SK-N-SH (cell line): Measurements from ENCODE around the gene SEC14L5. TPM values are rescaled to one million over a fixed set of nuclear protein-coding genes. Genes with fewer than 3 reads are reported as not detected.

Source experiments
- CTCF ChIA-PET: fragments of 300-600, 350-600 bp; formaldehyde crosslinking; extraction: SDS; loops from one replicate; lab custom pipeline; 2021; lab: Yijun Ruan, JAX
- POLR2A ChIA-PET: fragments of 350-600 bp; sonication (Branson Sonifier 250); formaldehyde crosslinking; extraction: SDS; loops from one replicate; lab custom pipeline; 2020; ENCODE audit warnings: antibody characterized with exemption, inconsistent platforms; lab: Yijun Ruan, JAX
- DNase-seq: peaks from one replicate; pipeline ENCODE4 v3.0.0; 2012
- H2AFZ ChIP-seq: fragments of 200-600 bp; sonication (generic); 2 replicates; pipeline ENCODE4 v1.8.1; 2016; ENCODE audit warnings: antibody characterized with exemption, mild to moderate bottlenecking, low read depth
- H3F3A ChIP-seq: fragments of 200-600 bp; sonication (generic); replicated peaks from 2 replicates; pipeline ENCODE3; 2016; ENCODE audit warnings: antibody characterized with exemption, mild to moderate bottlenecking; ENCODE audit not compliant: insufficient read depth
- H3K27ac ChIP-seq, 2 experiments: fragments of 200-500 bp in 1 of 2; fragments of 200-600 bp in 1 of 2; sonication (Bioruptor generic) in 1 of 2; sonication (generic), shearing (Covaris generic) in 1 of 2; 2 replicates each; pipeline versions ENCODE4 v1.5.1 to v1.6.1; 2014 to 2016; ENCODE audit warnings: low read depth in 2 of 2, inconsistent platforms in 1 of 2, low read length in 1 of 2, mild to moderate bottlenecking in 1 of 2, mixed read lengths in 1 of 2
- H3K27me3 ChIP-seq: fragments of 200-600 bp; sonication (generic), shearing (Covaris generic); 2 replicates; pipeline ENCODE4 v1.6.1; 2016; ENCODE audit warnings: mixed run types; ENCODE audit not compliant: insufficient read depth
- H3K36me3 ChIP-seq, 2 experiments: fragments of 200-500 bp in 1 of 2; fragments of 200-600 bp in 1 of 2; sonication (Bioruptor generic) in 1 of 2; sonication (generic) in 1 of 2; replicated peaks in 1 of 2; 2 replicates each; pipeline versions ENCODE3 to v1.5.1; 2014 to 2016; ENCODE audit warnings: low read length in 1 of 2, mild to moderate bottlenecking in 1 of 2; ENCODE audit not compliant: insufficient read depth in 2 of 2, control insufficient read depth in 1 of 2
- H3K4me1 ChIP-seq, 2 experiments: fragments of 200-500 bp in 1 of 2; fragments of 200-600 bp in 1 of 2; sonication (Bioruptor generic) in 1 of 2; sonication (generic), shearing (Covaris generic) in 1 of 2; 2 replicates each; pipeline versions ENCODE4 v1.5.1 to v1.6.1; 2014 to 2016; ENCODE audit warnings: low read depth in 1 of 2, low read length in 1 of 2, mixed run types in 1 of 2; ENCODE audit not compliant: insufficient read depth in 2 of 2, control insufficient read depth in 1 of 2
- H3K4me2 ChIP-seq: fragments of 200-600 bp; sonication (generic), shearing (Covaris generic); 2 replicates; pipeline ENCODE4 v1.6.1; 2017; ENCODE audit warnings: mixed run types
- H3K4me3 ChIP-seq, 2 experiments: fragments of 200-500 bp in 1 of 2; fragments of 200-600 bp in 1 of 2; sonication (Bioruptor generic) in 1 of 2; sonication (generic), shearing (Covaris generic) in 1 of 2; 2 replicates each; pipeline versions ENCODE4 v1.5.1 to v1.8.1; 2014 to 2016; ENCODE audit warnings: low read depth in 2 of 2, inconsistent platforms in 1 of 2, low read length in 1 of 2, mild to moderate bottlenecking in 1 of 2, mixed read lengths in 1 of 2, moderate library complexity in 1 of 2
- H3K79me2 ChIP-seq: fragments of 200-600 bp; sonication (generic); 2 replicates; pipeline ENCODE4 v1.8.1; 2017; ENCODE audit warnings: mild to moderate bottlenecking; ENCODE audit not compliant: insufficient read depth
- H3K9ac ChIP-seq: fragments of 200-600 bp; sonication (generic); 2 replicates; pipeline ENCODE4 v1.6.1; 2017; ENCODE audit warnings: mixed run types
- H3K9me2 ChIP-seq: fragments of 200-600 bp; sonication (generic); 2 replicates; pipeline ENCODE4 v1.6.1; 2017; ENCODE audit warnings: mixed run types
- H3K9me3 ChIP-seq: fragments of 200-600 bp; sonication (generic); 2 replicates; pipeline ENCODE4 v1.6.1; 2017; ENCODE audit warnings: mixed run types, mild to moderate bottlenecking, moderate library complexity
- H4K20me1 ChIP-seq: fragments of 200-600 bp; sonication (generic); 2 replicates; pipeline ENCODE4 v1.6.1; 2017; ENCODE audit warnings: mild to moderate bottlenecking, mixed run types; ENCODE audit not compliant: insufficient read depth
- FOSL2 ChIP-seq: IDR thresholded peaks from 2 replicates; pipeline ENCODE4 v1.4.0; 2012; ENCODE audit warnings: low read depth, mild to moderate bottlenecking, moderate library complexity, borderline replicate concordance
- FOXJ3 ChIP-seq: sonication (generic); formaldehyde crosslinking; IDR thresholded peaks from 2 replicates; pipeline ENCODE4 v1.5.1; 2020; ENCODE audit warnings: mild to moderate bottlenecking, missing genetic modification reagents
- JUND ChIP-seq: IDR thresholded peaks from 2 replicates; pipeline ENCODE4 v1.4.0; 2012
- MEF2A ChIP-seq: IDR thresholded peaks from 2 replicates; pipeline ENCODE4 v1.4.0; 2012; ENCODE audit warnings: low read depth, borderline replicate concordance
- MXI1 ChIP-seq: IDR thresholded peaks from 2 replicates; pipeline ENCODE4 v1.6.1; 2012; ENCODE audit warnings: mild to moderate bottlenecking, low read depth, low read length, improper control_type of control experiment
- NFIC ChIP-seq: IDR thresholded peaks from 2 replicates; pipeline ENCODE4 v1.4.0; 2012; ENCODE audit warnings: borderline replicate concordance
- NRF1 ChIP-seq: IDR thresholded peaks from 2 replicates; pipeline ENCODE4 v1.6.1; 2012; ENCODE audit warnings: low read depth, mild to moderate bottlenecking, low read length
- POLR2AphosphoS5 ChIP-seq: IDR thresholded peaks from 2 replicates; pipeline ENCODE4 v1.6.1; 2012; ENCODE audit warnings: low read depth, low read length
- RAD21 ChIP-seq: IDR thresholded peaks from 2 replicates; pipeline ENCODE4 v1.6.1; 2012; ENCODE audit warnings: mild to moderate bottlenecking, low read length
- RCOR1 ChIP-seq: fragments of 150-350 bp; IDR thresholded peaks from 2 replicates; pipeline ENCODE4 v1.6.1; 2017; ENCODE audit warnings: antibody characterized with exemption, low read length
- RXRA ChIP-seq: IDR thresholded peaks from 2 replicates; pipeline ENCODE4 v1.4.0; 2012; ENCODE audit warnings: low read depth, mild to moderate bottlenecking, borderline replicate concordance
- SIN3A ChIP-seq: IDR thresholded peaks from 2 replicates; pipeline ENCODE4 v1.6.1; 2012; ENCODE audit warnings: low read depth, mild to moderate bottlenecking, low read length, moderate library complexity, borderline replicate concordance
- SMC3 ChIP-seq: IDR thresholded peaks from 2 replicates; pipeline ENCODE4 v1.6.1; 2012; ENCODE audit warnings: low read depth, low read length, improper control_type of control experiment
- TAF1 ChIP-seq: IDR thresholded peaks from 2 replicates; pipeline ENCODE4 v1.6.1; 2012; ENCODE audit warnings: low read depth, mild to moderate bottlenecking, low read length, moderate library complexity, borderline replicate concordance
- TCF12 ChIP-seq: IDR thresholded peaks from 2 replicates; pipeline ENCODE4 v1.4.0; 2012
- TEAD4 ChIP-seq: IDR thresholded peaks from 2 replicates; pipeline ENCODE4 v1.4.0; 2012; ENCODE audit warnings: mild to moderate bottlenecking, borderline replicate concordance; ENCODE audit not compliant: insufficient read depth
- WGBS: methylation state at CpG from one replicate; pipeline ENCODE4 v1.1.6; 2017; ENCODE audit warnings: low lambda C conversion rate; 5-methylcytosine and 5-hydroxymethylcytosine counted together
- polyA plus RNA-seq, 3 experiments: library from polyadenylated mRNA; depleted of rRNA; stranded (reverse); fragments of >200 nt; gene quantifications; 2 replicates each; pipeline ENCODE4 v1.2.3, GENCODE V29; 2012
- TF ChIP-seq, protein P1 (sequence below): IDR thresholded peaks from 2 replicates; pipeline ENCODE4; 2012
- TF ChIP-seq, protein P2 (sequence below): fragments of 200-600 bp; sonication (generic); IDR thresholded peaks from 2 replicates; pipeline ENCODE4 v1.6.1; 2017; ENCODE audit warnings: antibody characterized with exemption, mild to moderate bottlenecking, moderate library complexity
- TF ChIP-seq, protein P3 (sequence below): IDR thresholded peaks from 2 replicates; pipeline ENCODE4 v1.6.1; 2012; ENCODE audit warnings: mild to moderate bottlenecking, low read depth, low read length, moderate library complexity
- TF ChIP-seq, protein P4 (sequence below): fragments of 150-350 bp; IDR thresholded peaks from 2 replicates; pipeline ENCODE4 v1.6.1; 2017; ENCODE audit warnings: antibody characterized with exemption, low read length, low read depth, borderline replicate concordance

Gene SEC14L5
- polyA plus RNA-seq, 1 of the 3 experiments (the other 2 are of a cell fraction), result 0.08 TPM

DNA sequence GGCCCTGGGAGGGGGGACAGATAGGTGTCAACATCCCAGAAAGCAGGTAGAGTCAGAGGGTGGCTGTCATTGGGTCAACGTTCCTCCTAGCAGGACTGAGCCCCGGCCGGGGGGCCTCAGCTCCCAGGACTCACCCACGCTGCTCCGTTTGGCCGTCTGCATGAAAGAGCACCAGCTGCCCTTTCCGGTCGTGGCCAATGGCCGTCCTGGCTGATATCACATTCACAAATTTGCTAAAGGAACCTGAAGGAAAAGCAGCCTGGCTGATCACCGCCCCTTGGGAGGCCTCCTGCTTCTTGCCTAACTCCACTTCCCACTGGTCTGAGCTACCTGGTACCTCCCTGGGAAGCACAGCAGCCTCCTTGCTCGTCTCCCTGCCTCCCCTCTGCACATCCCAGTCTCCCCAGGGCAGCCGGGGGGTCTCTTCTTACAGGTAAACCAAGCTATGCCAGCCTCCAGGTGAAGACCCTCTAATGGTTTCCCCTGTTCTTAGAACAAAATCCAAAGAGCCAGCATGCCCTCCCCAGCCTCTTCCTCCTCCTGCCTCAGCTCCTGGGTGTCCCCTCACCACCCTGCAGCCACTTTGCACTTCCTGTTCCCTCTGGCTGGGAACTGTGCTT, 72.2 kb downstream of the SEC14L5 start (continued):
- TF ChIP-seq RXRA, result no peak

DNA sequence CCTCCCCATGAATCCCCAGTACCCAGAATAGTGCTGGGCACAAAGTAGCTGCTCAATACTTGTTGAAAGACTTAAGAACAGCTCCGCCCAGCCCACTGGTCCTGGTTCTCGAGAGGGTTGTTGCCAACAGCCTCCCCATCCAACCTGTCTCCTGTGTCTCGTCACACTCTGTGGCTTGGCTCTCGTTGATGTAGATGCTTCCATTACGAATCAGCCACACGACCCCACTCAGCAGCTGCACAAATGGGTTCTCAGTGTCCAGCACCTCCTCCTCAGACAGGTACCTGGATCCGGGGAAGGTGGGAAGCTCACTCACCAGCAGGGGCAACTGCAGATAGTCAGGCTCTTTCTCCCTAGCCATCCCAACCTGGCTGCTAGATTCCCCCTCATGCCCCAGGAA, 73.5 kb downstream of the SEC14L5 start:
- Histone ChIP-seq H3K9me3 (no peaks in the 10 kb centered on the region), H3F3A (no peaks in the 10 kb centered on the region), H3K9me2 (no peaks in the 10 kb centered on the region), H4K20me1 (no peaks in the 10 kb centered on the region), H3K27ac (no peak overlapping the region), H3K36me3 (peaks cover 0 to 2% of the 10 kb centered on the region in 2 experiments), H3K27me3 (no peaks in the 10 kb centered on the region), H3K79me2 (no peaks in the 10 kb centered on the region), H3K4me2 (no peak overlapping the region), H3K9ac (no peak overlapping the region), H3K4me1 (peaks cover 0 to 12% of the 10 kb centered on the region in 2 experiments; a peak in 2 of 4 replicates), H2AFZ (no peak overlapping the region), H3K4me3 (no peak overlapping the region)
- no peak for TF ChIP-seq NRF1
- TF ChIP-seq TAF1, result no peak
- no peak for TF ChIP-seq TEAD4
- TF ChIP-seq, protein P1, sequence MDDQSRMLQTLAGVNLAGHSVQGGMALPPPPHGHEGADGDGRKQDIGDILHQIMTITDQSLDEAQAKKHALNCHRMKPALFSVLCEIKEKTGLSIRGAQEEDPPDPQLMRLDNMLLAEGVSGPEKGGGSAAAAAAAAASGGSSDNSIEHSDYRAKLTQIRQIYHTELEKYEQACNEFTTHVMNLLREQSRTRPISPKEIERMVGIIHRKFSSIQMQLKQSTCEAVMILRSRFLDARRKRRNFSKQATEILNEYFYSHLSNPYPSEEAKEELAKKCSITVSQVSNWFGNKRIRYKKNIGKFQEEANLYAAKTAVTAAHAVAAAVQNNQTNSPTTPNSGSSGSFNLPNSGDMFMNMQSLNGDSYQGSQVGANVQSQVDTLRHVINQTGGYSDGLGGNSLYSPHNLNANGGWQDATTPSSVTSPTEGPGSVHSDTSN, result no peak
- TF ChIP-seq, protein P2, sequence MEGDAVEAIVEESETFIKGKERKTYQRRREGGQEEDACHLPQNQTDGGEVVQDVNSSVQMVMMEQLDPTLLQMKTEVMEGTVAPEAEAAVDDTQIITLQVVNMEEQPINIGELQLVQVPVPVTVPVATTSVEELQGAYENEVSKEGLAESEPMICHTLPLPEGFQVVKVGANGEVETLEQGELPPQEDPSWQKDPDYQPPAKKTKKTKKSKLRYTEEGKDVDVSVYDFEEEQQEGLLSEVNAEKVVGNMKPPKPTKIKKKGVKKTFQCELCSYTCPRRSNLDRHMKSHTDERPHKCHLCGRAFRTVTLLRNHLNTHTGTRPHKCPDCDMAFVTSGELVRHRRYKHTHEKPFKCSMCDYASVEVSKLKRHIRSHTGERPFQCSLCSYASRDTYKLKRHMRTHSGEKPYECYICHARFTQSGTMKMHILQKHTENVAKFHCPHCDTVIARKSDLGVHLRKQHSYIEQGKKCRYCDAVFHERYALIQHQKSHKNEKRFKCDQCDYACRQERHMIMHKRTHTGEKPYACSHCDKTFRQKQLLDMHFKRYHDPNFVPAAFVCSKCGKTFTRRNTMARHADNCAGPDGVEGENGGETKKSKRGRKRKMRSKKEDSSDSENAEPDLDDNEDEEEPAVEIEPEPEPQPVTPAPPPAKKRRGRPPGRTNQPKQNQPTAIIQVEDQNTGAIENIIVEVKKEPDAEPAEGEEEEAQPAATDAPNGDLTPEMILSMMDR, result no peak
- TF ChIP-seq POLR2AphosphoS5, result no peak
- no peak for TF ChIP-seq FOSL2
- TF ChIP-seq FOXJ3 (CRISPR knock-in tag), result no peak
- TF ChIP-seq, protein P3, sequence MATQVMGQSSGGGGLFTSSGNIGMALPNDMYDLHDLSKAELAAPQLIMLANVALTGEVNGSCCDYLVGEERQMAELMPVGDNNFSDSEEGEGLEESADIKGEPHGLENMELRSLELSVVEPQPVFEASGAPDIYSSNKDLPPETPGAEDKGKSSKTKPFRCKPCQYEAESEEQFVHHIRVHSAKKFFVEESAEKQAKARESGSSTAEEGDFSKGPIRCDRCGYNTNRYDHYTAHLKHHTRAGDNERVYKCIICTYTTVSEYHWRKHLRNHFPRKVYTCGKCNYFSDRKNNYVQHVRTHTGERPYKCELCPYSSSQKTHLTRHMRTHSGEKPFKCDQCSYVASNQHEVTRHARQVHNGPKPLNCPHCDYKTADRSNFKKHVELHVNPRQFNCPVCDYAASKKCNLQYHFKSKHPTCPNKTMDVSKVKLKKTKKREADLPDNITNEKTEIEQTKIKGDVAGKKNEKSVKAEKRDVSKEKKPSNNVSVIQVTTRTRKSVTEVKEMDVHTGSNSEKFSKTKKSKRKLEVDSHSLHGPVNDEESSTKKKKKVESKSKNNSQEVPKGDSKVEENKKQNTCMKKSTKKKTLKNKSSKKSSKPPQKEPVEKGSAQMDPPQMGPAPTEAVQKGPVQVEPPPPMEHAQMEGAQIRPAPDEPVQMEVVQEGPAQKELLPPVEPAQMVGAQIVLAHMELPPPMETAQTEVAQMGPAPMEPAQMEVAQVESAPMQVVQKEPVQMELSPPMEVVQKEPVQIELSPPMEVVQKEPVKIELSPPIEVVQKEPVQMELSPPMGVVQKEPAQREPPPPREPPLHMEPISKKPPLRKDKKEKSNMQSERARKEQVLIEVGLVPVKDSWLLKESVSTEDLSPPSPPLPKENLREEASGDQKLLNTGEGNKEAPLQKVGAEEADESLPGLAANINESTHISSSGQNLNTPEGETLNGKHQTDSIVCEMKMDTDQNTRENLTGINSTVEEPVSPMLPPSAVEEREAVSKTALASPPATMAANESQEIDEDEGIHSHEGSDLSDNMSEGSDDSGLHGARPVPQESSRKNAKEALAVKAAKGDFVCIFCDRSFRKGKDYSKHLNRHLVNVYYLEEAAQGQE, result no peak
- TF ChIP-seq JUND, result no peak
- TF ChIP-seq NFIC, result no peak
- TF ChIP-seq, protein P4, sequence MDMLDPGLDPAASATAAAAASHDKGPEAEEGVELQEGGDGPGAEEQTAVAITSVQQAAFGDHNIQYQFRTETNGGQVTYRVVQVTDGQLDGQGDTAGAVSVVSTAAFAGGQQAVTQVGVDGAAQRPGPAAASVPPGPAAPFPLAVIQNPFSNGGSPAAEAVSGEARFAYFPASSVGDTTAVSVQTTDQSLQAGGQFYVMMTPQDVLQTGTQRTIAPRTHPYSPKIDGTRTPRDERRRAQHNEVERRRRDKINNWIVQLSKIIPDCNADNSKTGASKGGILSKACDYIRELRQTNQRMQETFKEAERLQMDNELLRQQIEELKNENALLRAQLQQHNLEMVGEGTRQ, result no peak
- TF ChIP-seq TCF12, result no peak
- TF ChIP-seq MEF2A, result no peak
- TF ChIP-seq SIN3A, result no peak
- TF ChIP-seq RAD21, result no peak
- no peak for TF ChIP-seq SMC3
- TF ChIP-seq RCOR1, result no peak
- no peak for TF ChIP-seq MXI1
- DNase-seq, result no peak
- 84% methylated on average over 7 of the region's 7 CpGs for WGBS
- POLR2A ChIA-PET, result no interaction called here
- CTCF ChIA-PET, result no interaction called here
